Measurements from ENCODE around the gene CENPI. TPM values are rescaled to one million over a fixed set of nuclear protein-coding genes. Genes with fewer than 3 reads are reported as not detected.

The CENPI gene
- total RNA-seq, 1 experiment from 2014 or later: 36.9 TPM

DNA sequence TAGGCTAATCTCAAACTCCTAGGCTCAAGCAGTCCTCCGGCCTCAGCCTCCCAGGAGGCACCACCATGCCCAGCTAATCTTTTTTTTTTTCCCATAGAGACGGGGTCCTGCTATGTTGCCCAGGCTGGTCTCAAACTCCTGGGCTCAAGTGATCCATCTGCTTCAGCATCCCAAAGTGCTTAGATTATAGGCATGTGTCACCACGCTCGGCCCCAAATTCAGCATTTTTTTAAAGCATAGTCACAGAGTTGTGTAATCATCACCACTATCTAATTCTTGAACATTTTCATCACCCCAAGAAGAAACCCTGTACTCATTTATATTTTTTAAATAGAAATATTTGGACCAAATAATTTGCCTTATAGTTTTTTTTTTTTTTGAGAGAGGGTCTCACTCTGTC, 10.3 kb downstream of the CENPI start:
- Histone ChIP-seq H3K9me3 (ENCODE audit: control insufficient read depth, insufficient read depth, low read depth, low read length) (no peaks in the 10 kb centered on the region), H3K4me1 (ENCODE audit: control insufficient read depth, insufficient read depth, low read length) (no peaks in the 10 kb centered on the region), H3K36me3 (ENCODE audit: control insufficient read depth, insufficient read depth, low read length) (peaks cover 15% of the 10 kb centered on the region), H3K4me3 (ENCODE audit: low read depth in 2 of 2, low read length in 2 of 2) (no peak overlapping the region), H3K27me3 (ENCODE audit: control insufficient read depth, insufficient read depth, low read length) (no peaks in the 10 kb centered on the region), H3K27ac (ENCODE audit: low read length) (no peak overlapping the region)
- intact Hi-C loops (cut with micrococcal nuclease; ENCODE audit: unreplicated experiment): no loop called here
- CTCF ChIA-PET: no interaction called here
- DNase-seq (ENCODE audit: low read depth, low spot score) (no peak), ATAC-seq (no peak)
- in situ Hi-C loops (cut with HindIII; ENCODE audit: low pct_unique_long_range_greater_than_20kb, low sequenced_read_pairs): no loop called here
- BruUV-seq (replicated peaks): no TSS peak
- POLR2A ChIA-PET: no interaction called here
- TF ChIP-seq TCF7L2 (IDR thresholded peaks at IDR 0.05; ENCODE audit: low read depth, low read length): no peak
- TF ChIP-seq POLR2AphosphoS5 (IDR thresholded peaks at IDR 0.05; ENCODE audit: low read depth, low read length): no peak
- no peak for TF ChIP-seq CTCF (IDR thresholded peaks at IDR 0.05)
- no peak for TF ChIP-seq SIN3A (IDR thresholded peaks at IDR 0.05; ENCODE audit: borderline replicate concordance, insufficient read depth, low read depth, low read length)
- TF ChIP-seq, protein P1, sequence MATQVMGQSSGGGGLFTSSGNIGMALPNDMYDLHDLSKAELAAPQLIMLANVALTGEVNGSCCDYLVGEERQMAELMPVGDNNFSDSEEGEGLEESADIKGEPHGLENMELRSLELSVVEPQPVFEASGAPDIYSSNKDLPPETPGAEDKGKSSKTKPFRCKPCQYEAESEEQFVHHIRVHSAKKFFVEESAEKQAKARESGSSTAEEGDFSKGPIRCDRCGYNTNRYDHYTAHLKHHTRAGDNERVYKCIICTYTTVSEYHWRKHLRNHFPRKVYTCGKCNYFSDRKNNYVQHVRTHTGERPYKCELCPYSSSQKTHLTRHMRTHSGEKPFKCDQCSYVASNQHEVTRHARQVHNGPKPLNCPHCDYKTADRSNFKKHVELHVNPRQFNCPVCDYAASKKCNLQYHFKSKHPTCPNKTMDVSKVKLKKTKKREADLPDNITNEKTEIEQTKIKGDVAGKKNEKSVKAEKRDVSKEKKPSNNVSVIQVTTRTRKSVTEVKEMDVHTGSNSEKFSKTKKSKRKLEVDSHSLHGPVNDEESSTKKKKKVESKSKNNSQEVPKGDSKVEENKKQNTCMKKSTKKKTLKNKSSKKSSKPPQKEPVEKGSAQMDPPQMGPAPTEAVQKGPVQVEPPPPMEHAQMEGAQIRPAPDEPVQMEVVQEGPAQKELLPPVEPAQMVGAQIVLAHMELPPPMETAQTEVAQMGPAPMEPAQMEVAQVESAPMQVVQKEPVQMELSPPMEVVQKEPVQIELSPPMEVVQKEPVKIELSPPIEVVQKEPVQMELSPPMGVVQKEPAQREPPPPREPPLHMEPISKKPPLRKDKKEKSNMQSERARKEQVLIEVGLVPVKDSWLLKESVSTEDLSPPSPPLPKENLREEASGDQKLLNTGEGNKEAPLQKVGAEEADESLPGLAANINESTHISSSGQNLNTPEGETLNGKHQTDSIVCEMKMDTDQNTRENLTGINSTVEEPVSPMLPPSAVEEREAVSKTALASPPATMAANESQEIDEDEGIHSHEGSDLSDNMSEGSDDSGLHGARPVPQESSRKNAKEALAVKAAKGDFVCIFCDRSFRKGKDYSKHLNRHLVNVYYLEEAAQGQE (IDR thresholded peaks at IDR 0.05; ENCODE audit: insufficient read depth in 1 of 2, low read depth in 2 of 2, low read length in 1 of 2): no peak

- Histone ChIP-seq H3K4me3 (ENCODE audit: low read depth in 2 of 2, low read length in 2 of 2) (no peak overlapping the region), H3K27me3 (ENCODE audit: control insufficient read depth, insufficient read depth, low read length) (no peaks in the 10 kb centered on the region), H3K9me3 (ENCODE audit: control insufficient read depth, insufficient read depth, low read depth, low read length) (no peaks in the 10 kb centered on the region), H3K27ac (ENCODE audit: low read length) (no peak overlapping the region), H3K36me3 (ENCODE audit: control insufficient read depth, insufficient read depth, low read length) (peaks cover 15% of the 10 kb centered on the region; the same call in 1 of the 2 replicates), H3K4me1 (ENCODE audit: control insufficient read depth, insufficient read depth, low read length) (no peaks in the 10 kb centered on the region)
- no TSS peak for BruUV-seq (replicated peaks)
- ATAC-seq (no peak), DNase-seq (ENCODE audit: low read depth, low spot score) (no peak)
- TF ChIP-seq TCF7L2 (IDR thresholded peaks at IDR 0.05; ENCODE audit: low read depth, low read length) (no peak), POLR2AphosphoS5 (IDR thresholded peaks at IDR 0.05; ENCODE audit: low read depth, low read length) (no peak), CTCF (IDR thresholded peaks at IDR 0.05) (no peak), SIN3A (IDR thresholded peaks at IDR 0.05; ENCODE audit: borderline replicate concordance, insufficient read depth, low read depth, low read length) (no peak)
- TF ChIP-seq, protein P1 (IDR thresholded peaks at IDR 0.05; ENCODE audit: insufficient read depth in 1 of 2, low read depth in 2 of 2, low read length in 1 of 2): no peak
- ChIA-PET POLR2A (interaction anchor here (0.6 kb wide), 1 partner anchor 48 kb away, joined by 3 read pairs; no protein-coding TSS in a partner anchor), CTCF (no interaction called here)
- in situ Hi-C loops (cut with HindIII; ENCODE audit: low pct_unique_long_range_greater_than_20kb, low sequenced_read_pairs): no loop called here
- intact Hi-C loops (cut with micrococcal nuclease; ENCODE audit: unreplicated experiment): no loop called here
Observed at GRCh38 chrX:101117701-101118100, 19.7 kb downstream of the CENPI start.
